Measurements from ENCODE around the gene GRXCR2. TPM values are rescaled to one million over a fixed set of nuclear protein-coding genes. Genes with fewer than 3 reads are reported as not detected.
A peak's percentile ranks its signal among the peaks of the same experiment; 100 is the strongest.

GRXCR2 gene
- total RNA-seq, 1 donor from 2014 or later, result not detected

- peak overlapping the region; percentile 19 for H3K4me2 ChIP-seq (ENCODE audit: low read length)
- peaks cover 8% of the 10 kb centered on the region for H3K4me1 ChIP-seq (ENCODE audit: insufficient read depth, low read length)
- no peaks in the 10 kb centered on the region for H3K9me3 Mint-ChIP-seq (ENCODE audit: unreplicated experiment)
- H3K4me1 Mint-ChIP-seq (ENCODE audit: low read depth, unreplicated experiment), result peaks cover 13% of the 10 kb centered on the region
- H3K4me3 ChIP-seq (ENCODE audit: insufficient read depth, low read depth, low read length), result no peak overlapping the region
- peak; percentile 43 for FAIRE-seq
- no peaks in the 10 kb centered on the region for H3K79me2 ChIP-seq (ENCODE audit: insufficient read depth, low read length)
- DNase-seq (ENCODE audit: low read depth), result no peak
- H3K4me3 Mint-ChIP-seq (ENCODE audit: unreplicated experiment), result no peak overlapping the region
- no peaks in the 10 kb centered on the region for H3K9me3 ChIP-seq (ENCODE audit: insufficient read depth, low read depth, low read length)
- H3K27me3 Mint-ChIP-seq (ENCODE audit: low read depth, unreplicated experiment), result no peaks in the 10 kb centered on the region
- H3K36me3 Mint-ChIP-seq (ENCODE audit: low read depth, unreplicated experiment), result peaks cover 2% of the 10 kb centered on the region
- no peak overlapping the region for H2AFZ ChIP-seq (ENCODE audit: low read depth, low read length)
- H3K27ac Mint-ChIP-seq (ENCODE audit: unreplicated experiment), result no peak overlapping the region
- no peak overlapping the region for H3K9ac ChIP-seq (ENCODE audit: low read length)
- no peak for TF ChIP-seq CTCF (IDR thresholded peaks at IDR 0.05; ENCODE audit: insufficient read depth, low read depth, low read length)
- no peak for TF ChIP-seq EZH2 (IDR thresholded peaks at IDR 0.05; ENCODE audit: insufficient read depth, low read length)
- H3K27me3 ChIP-seq (ENCODE audit: insufficient read depth, low read length), result no peaks in the 10 kb centered on the region
- H3K36me3 ChIP-seq (ENCODE audit: insufficient read depth, low read length), result no peaks in the 10 kb centered on the region
- H4K20me1 ChIP-seq (ENCODE audit: insufficient read depth, low read length), result no peaks in the 10 kb centered on the region
- no peak overlapping the region for H3K27ac ChIP-seq (ENCODE audit: low read depth, low read length)
Measured at GRCh38 chr5:145917288-145917687, 44.5 kb upstream of the GRXCR2 start.

- TF ChIP-seq EZH2 (IDR thresholded peaks at IDR 0.05; ENCODE audit: insufficient read depth, low read length) (no peak), CTCF (IDR thresholded peaks at IDR 0.05; ENCODE audit: insufficient read depth, low read depth, low read length) (no peak)
- no peak for DNase-seq (ENCODE audit: low read depth)
- Histone ChIP-seq H3K79me2 (ENCODE audit: insufficient read depth, low read length) (no peaks in the 10 kb centered on the region), H3K4me2 (ENCODE audit: low read length) (no peak overlapping the region), H3K4me3 (ENCODE audit: insufficient read depth, low read depth, low read length) (no peak overlapping the region), H3K27ac (ENCODE audit: low read depth, low read length) (no peak overlapping the region), H2AFZ (ENCODE audit: low read depth, low read length) (no peak overlapping the region), H3K4me1 (ENCODE audit: insufficient read depth, low read length) (peaks cover 4% of the 10 kb centered on the region), H3K9me3 (ENCODE audit: insufficient read depth, low read depth, low read length) (no peaks in the 10 kb centered on the region), H3K27me3 (ENCODE audit: insufficient read depth, low read length) (no peaks in the 10 kb centered on the region), H3K36me3 (ENCODE audit: insufficient read depth, low read length) (no peaks in the 10 kb centered on the region), H4K20me1 (ENCODE audit: insufficient read depth, low read length) (no peaks in the 10 kb centered on the region), H3K9ac (ENCODE audit: low read length) (no peak overlapping the region)
- Mint-ChIP-seq H3K4me1 (ENCODE audit: low read depth, unreplicated experiment) (peaks cover 8% of the 10 kb centered on the region), H3K4me3 (ENCODE audit: unreplicated experiment) (no peak overlapping the region), H3K27me3 (ENCODE audit: low read depth, unreplicated experiment) (no peaks in the 10 kb centered on the region), H3K36me3 (ENCODE audit: low read depth, unreplicated experiment) (peaks cover 2% of the 10 kb centered on the region), H3K27ac (ENCODE audit: unreplicated experiment) (no peak overlapping the region), H3K9me3 (ENCODE audit: unreplicated experiment) (no peaks in the 10 kb centered on the region)
- no peak for FAIRE-seq
Measured at GRCh38 chr5:145915970-145916638, 43.3 kb upstream of the GRXCR2 start.

GRCh38 chr5:145913701-145914100 is 40.9 kb upstream of the GRXCR2 start:
- H3K9ac ChIP-seq (ENCODE audit: low read length), result no peak overlapping the region
- H2AFZ ChIP-seq (ENCODE audit: low read depth, low read length), result no peak overlapping the region
- no peak for FAIRE-seq

More at GRCh38 chr5:145913701-145914100, 40.9 kb upstream of the GRXCR2 start:
- no peaks in the 10 kb centered on the region for H3K27me3 Mint-ChIP-seq (ENCODE audit: low read depth, unreplicated experiment)
- peaks cover 8% of the 10 kb centered on the region for H3K4me1 Mint-ChIP-seq (ENCODE audit: low read depth, unreplicated experiment)
- H3K4me3 Mint-ChIP-seq (ENCODE audit: unreplicated experiment), result no peak overlapping the region
- no peaks in the 10 kb centered on the region for H3K79me2 ChIP-seq (ENCODE audit: insufficient read depth, low read length)
- no peaks in the 10 kb centered on the region for H3K36me3 Mint-ChIP-seq (ENCODE audit: low read depth, unreplicated experiment)
- H3K27ac Mint-ChIP-seq (ENCODE audit: unreplicated experiment), result no peak overlapping the region
- H3K9me3 ChIP-seq (ENCODE audit: insufficient read depth, low read depth, low read length), result no peaks in the 10 kb centered on the region
- H3K27ac ChIP-seq (ENCODE audit: low read depth, low read length), result no peak overlapping the region
- no peaks in the 10 kb centered on the region for H4K20me1 ChIP-seq (ENCODE audit: insufficient read depth, low read length)
- H3K36me3 ChIP-seq (ENCODE audit: insufficient read depth, low read length), result no peaks in the 10 kb centered on the region
- peaks cover 3% of the 10 kb centered on the region for H3K4me1 ChIP-seq (ENCODE audit: insufficient read depth, low read length)
- no peaks in the 10 kb centered on the region for H3K9me3 Mint-ChIP-seq (ENCODE audit: unreplicated experiment)
- H3K27me3 ChIP-seq (ENCODE audit: insufficient read depth, low read length), result no peaks in the 10 kb centered on the region
- H3K4me3 ChIP-seq (ENCODE audit: insufficient read depth, low read depth, low read length), result no peak overlapping the region
- no peak overlapping the region for H3K4me2 ChIP-seq (ENCODE audit: low read length)
- no peak for DNase-seq (ENCODE audit: low read depth)
- TF ChIP-seq CTCF (IDR thresholded peaks at IDR 0.05; ENCODE audit: insufficient read depth, low read depth, low read length), result no peak
- TF ChIP-seq EZH2 (IDR thresholded peaks at IDR 0.05; ENCODE audit: insufficient read depth, low read length), result no peak

Measured in astrocyte (in vitro differentiated cells and primary cell).